Liver (tissue), 9 donors: ENCODE data around the gene FBXO48. TPM values are rescaled to one million over a fixed set of nuclear protein-coding genes. Genes with fewer than 3 reads are reported as not detected.

Experiments
- DNase-seq: peaks from one replicate; pipeline ENCODE4 v3.0.0-alpha.2; 2017; ENCODE audit warnings: low spot score
- H3K27ac ChIP-seq, 2 donors: one replicate each; pipeline ENCODE4 v1.7.0; 2013; ENCODE audit warnings: inconsistent platforms in 2 of 2, low read length in 2 of 2, control low read depth in 1 of 2, low read depth in 1 of 2, mild to moderate bottlenecking in 1 of 2
- H3K27me3 ChIP-seq, 4 donors: one replicate each; pipeline versions ENCODE4 v1.6.1 to v1.7.0; 2013; ENCODE audit warnings: low read length in 3 of 4, inconsistent platforms in 1 of 4, mild to moderate bottlenecking in 1 of 4, moderate library complexity in 1 of 4; ENCODE audit not compliant: control insufficient read depth in 4 of 4, insufficient read depth in 4 of 4
- H3K36me3 ChIP-seq, 4 donors: one replicate each; pipeline versions ENCODE4 v1.6.1 to v1.7.0; 2013; ENCODE audit warnings: low read length in 3 of 4, mild to moderate bottlenecking in 3 of 4, low read depth in 1 of 4, moderate library complexity in 1 of 4; ENCODE audit not compliant: control insufficient read depth in 4 of 4, insufficient read depth in 3 of 4
- H3K4me1 ChIP-seq, 4 donors: one replicate each; pipeline versions ENCODE4 v1.6.1 to v1.7.0; 2013; ENCODE audit warnings: low read length in 3 of 4, mild to moderate bottlenecking in 3 of 4, moderate library complexity in 1 of 4; ENCODE audit not compliant: control insufficient read depth in 4 of 4, insufficient read depth in 4 of 4
- H3K4me3 ChIP-seq, 3 donors: one replicate each; pipeline versions ENCODE4 v1.6.1 to v1.7.0; 2013; ENCODE audit warnings: low read length in 3 of 3, control low read depth in 1 of 3, low read depth in 1 of 3, mild to moderate bottlenecking in 1 of 3
- H3K9ac ChIP-seq, 2 donors: one replicate each; pipeline ENCODE4 v1.7.0; 2013; ENCODE audit warnings: low read length in 2 of 2, mild to moderate bottlenecking in 2 of 2, moderate library complexity in 2 of 2, control low read depth in 1 of 2, low read depth in 1 of 2
- H3K9me3 ChIP-seq, 4 donors: one replicate each; pipeline versions ENCODE4 v1.6.1 to v1.7.0; 2013; ENCODE audit warnings: low read length in 3 of 4; ENCODE audit not compliant: control insufficient read depth in 4 of 4
- EGR1 ChIP-seq, 2 donors: IDR thresholded peaks; 2 replicates each; pipeline ENCODE4 v1.6.1; 2016 to 2018; ENCODE audit warnings: antibody characterized with exemption in 2 of 2, low read depth in 2 of 2
- FOXA1 ChIP-seq: IDR thresholded peaks from 2 replicates; pipeline ENCODE4 v1.6.1; 2016; ENCODE audit warnings: antibody characterized with exemption
- GABPA ChIP-seq, 2 donors: IDR thresholded peaks in 1 of 2; conservative IDR thresholded peaks in 1 of 2; 2 replicates each; pipeline ENCODE4 v1.6.1; 2016; ENCODE audit warnings: antibody characterized with exemption in 2 of 2, mild to moderate bottlenecking in 1 of 2, moderate library complexity in 1 of 2
- HNF4A ChIP-seq, 2 donors: conservative IDR thresholded peaks; 2 replicates each; pipeline ENCODE4 v1.6.1; 2016; ENCODE audit warnings: antibody characterized with exemption in 2 of 2, mild to moderate bottlenecking in 2 of 2
- JUND ChIP-seq, 2 donors: IDR thresholded peaks; 2 replicates each; pipeline ENCODE4 v1.6.1; 2016; ENCODE audit warnings: antibody characterized with exemption in 2 of 2
- RAD21 ChIP-seq, 2 donors: IDR thresholded peaks; 2 replicates each; pipeline ENCODE4 v1.6.1; 2016; ENCODE audit warnings: antibody characterized with exemption in 2 of 2, mild to moderate bottlenecking in 2 of 2
- SP1 ChIP-seq: IDR thresholded peaks from 2 replicates; pipeline ENCODE4 v1.6.1; 2018; ENCODE audit warnings: antibody characterized with exemption, mild to moderate bottlenecking
- TAF1 ChIP-seq: conservative IDR thresholded peaks from 2 replicates; pipeline ENCODE4 v1.6.1; 2016; ENCODE audit warnings: antibody characterized with exemption, mild to moderate bottlenecking
- YY1 ChIP-seq: IDR thresholded peaks from 2 replicates; pipeline ENCODE4 v1.6.1; 2016; ENCODE audit warnings: antibody characterized with exemption, mild to moderate bottlenecking
- WGBS: extraction: QIAGEN DNeasy Blood & Tissue Kit; methylation state at CpG from one replicate; pipeline ENCODE4 v1.1.7; 2013; 5-methylcytosine and 5-hydroxymethylcytosine counted together
- polyA plus RNA-seq, 2 donors: library from polyadenylated mRNA; stranded (reverse) in 1 of 2; unstranded in 1 of 2; fragments of 200-250 nt in 1 of 2; fragments of >200 nt in 1 of 2; fragmentation: Nextera tagmentation in 1 of 2; extraction: Ambion mirVana in 1 of 2; gene quantifications; one replicate each; pipeline versions ENCODE4 v1.2.1 to v1.2.3, GENCODE V29; 2013 to 2015
- total RNA-seq, 2 donors: library from RNA; depleted of rRNA; stranded (reverse); fragments of >200 nt; gene quantifications; one replicate each; pipeline ENCODE4 v1.2.3, GENCODE V29; 2014
- TF ChIP-seq, protein P1 (sequence below): IDR thresholded peaks from 2 replicates; pipeline ENCODE4 v1.6.1; 2016; ENCODE audit warnings: antibody characterized with exemption, mild to moderate bottlenecking
- TF ChIP-seq, protein P2 (sequence below): fragments of 150-350 bp; IDR thresholded peaks from 2 replicates; pipeline ENCODE4 v1.5.1; 2017; ENCODE audit warnings: improper control_type of control experiment, low read depth, low read length; ENCODE audit not compliant: missing input control
- TF ChIP-seq, protein P3 (sequence below): IDR thresholded peaks from 2 replicates; pipeline ENCODE4 v1.6.1; 2016; ENCODE audit warnings: antibody characterized with exemption
- TF ChIP-seq, protein P4 (sequence below): IDR thresholded peaks from 2 replicates; pipeline ENCODE4 v1.6.1; 2016; ENCODE audit warnings: antibody characterized with exemption
- donor health status: healthy.
- donor health status: healthy.
- donor health status: healthy.
- donor health status: healthy.
- donor health status: healthy.

The FBXO48 gene
- total and polyA plus RNA-seq, 4 donors: 0.45 to 1.0 (median 0.75) TPM

DNA sequence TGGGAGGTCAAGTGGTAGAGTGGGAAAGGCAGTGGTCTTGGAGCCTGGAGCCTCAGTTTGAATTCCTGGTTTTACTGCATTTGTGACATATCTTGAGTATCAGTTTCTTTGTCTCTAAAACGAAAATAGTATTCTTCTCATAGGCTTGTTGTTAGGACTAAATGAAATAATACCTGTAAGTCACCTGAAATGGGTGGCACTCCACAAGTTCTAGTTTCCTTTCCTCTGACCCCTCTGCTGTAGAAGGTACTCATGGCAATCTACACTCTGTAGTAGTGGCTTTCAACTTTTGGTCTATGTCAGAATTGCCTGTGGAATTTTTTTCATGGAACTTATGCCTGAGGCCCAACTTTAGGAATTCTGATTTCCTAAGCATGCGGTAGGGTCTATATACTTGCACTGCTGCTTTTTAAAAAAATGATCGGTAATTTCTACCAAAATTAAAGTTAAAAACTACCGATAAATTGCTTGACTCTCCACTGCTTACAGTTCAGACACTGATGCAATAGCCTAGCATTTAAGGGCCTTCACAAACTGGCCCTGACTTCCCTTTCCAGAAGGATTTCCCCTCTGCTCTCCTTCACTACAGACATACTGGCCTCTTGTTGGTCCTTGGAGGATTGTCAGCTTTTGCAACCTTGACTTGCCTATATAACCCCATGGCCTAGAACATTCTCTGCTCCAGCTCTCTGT, 54.8 kb downstream of the FBXO48 start:
- H3K9me3 ChIP-seq: no peaks in the 10 kb centered on the region
- WGBS: 77% methylated on average over 4 of the region's 4 CpGs
- H3K36me3 ChIP-seq: no peaks in the 10 kb centered on the region
- DNase-seq: no peak
- no peak overlapping the region for H3K27ac ChIP-seq
- H3K9ac ChIP-seq: no peak overlapping the region
- no peak for TF ChIP-seq FOXA1
- TF ChIP-seq, protein P1, sequence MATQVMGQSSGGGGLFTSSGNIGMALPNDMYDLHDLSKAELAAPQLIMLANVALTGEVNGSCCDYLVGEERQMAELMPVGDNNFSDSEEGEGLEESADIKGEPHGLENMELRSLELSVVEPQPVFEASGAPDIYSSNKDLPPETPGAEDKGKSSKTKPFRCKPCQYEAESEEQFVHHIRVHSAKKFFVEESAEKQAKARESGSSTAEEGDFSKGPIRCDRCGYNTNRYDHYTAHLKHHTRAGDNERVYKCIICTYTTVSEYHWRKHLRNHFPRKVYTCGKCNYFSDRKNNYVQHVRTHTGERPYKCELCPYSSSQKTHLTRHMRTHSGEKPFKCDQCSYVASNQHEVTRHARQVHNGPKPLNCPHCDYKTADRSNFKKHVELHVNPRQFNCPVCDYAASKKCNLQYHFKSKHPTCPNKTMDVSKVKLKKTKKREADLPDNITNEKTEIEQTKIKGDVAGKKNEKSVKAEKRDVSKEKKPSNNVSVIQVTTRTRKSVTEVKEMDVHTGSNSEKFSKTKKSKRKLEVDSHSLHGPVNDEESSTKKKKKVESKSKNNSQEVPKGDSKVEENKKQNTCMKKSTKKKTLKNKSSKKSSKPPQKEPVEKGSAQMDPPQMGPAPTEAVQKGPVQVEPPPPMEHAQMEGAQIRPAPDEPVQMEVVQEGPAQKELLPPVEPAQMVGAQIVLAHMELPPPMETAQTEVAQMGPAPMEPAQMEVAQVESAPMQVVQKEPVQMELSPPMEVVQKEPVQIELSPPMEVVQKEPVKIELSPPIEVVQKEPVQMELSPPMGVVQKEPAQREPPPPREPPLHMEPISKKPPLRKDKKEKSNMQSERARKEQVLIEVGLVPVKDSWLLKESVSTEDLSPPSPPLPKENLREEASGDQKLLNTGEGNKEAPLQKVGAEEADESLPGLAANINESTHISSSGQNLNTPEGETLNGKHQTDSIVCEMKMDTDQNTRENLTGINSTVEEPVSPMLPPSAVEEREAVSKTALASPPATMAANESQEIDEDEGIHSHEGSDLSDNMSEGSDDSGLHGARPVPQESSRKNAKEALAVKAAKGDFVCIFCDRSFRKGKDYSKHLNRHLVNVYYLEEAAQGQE: no peak
- TF ChIP-seq RAD21 (IDR thresholded peaks at IDR 0.05): no peak
- TF ChIP-seq, protein P2, sequence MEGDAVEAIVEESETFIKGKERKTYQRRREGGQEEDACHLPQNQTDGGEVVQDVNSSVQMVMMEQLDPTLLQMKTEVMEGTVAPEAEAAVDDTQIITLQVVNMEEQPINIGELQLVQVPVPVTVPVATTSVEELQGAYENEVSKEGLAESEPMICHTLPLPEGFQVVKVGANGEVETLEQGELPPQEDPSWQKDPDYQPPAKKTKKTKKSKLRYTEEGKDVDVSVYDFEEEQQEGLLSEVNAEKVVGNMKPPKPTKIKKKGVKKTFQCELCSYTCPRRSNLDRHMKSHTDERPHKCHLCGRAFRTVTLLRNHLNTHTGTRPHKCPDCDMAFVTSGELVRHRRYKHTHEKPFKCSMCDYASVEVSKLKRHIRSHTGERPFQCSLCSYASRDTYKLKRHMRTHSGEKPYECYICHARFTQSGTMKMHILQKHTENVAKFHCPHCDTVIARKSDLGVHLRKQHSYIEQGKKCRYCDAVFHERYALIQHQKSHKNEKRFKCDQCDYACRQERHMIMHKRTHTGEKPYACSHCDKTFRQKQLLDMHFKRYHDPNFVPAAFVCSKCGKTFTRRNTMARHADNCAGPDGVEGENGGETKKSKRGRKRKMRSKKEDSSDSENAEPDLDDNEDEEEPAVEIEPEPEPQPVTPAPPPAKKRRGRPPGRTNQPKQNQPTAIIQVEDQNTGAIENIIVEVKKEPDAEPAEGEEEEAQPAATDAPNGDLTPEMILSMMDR: no peak
- TF ChIP-seq EGR1 (IDR thresholded peaks at IDR 0.05; ENCODE audit: low read depth in 2 of 2): no peak
- TF ChIP-seq, protein P3, sequence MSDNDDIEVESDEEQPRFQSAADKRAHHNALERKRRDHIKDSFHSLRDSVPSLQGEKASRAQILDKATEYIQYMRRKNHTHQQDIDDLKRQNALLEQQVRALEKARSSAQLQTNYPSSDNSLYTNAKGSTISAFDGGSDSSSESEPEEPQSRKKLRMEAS: no peak
- TF ChIP-seq YY1: no peak
- no peak for TF ChIP-seq SP1
- H3K27me3 ChIP-seq: no peaks in the 10 kb centered on the region
- H3K4me1 ChIP-seq: no peaks in the 10 kb centered on the region
- H3K4me3 ChIP-seq: no peak overlapping the region

DNA sequence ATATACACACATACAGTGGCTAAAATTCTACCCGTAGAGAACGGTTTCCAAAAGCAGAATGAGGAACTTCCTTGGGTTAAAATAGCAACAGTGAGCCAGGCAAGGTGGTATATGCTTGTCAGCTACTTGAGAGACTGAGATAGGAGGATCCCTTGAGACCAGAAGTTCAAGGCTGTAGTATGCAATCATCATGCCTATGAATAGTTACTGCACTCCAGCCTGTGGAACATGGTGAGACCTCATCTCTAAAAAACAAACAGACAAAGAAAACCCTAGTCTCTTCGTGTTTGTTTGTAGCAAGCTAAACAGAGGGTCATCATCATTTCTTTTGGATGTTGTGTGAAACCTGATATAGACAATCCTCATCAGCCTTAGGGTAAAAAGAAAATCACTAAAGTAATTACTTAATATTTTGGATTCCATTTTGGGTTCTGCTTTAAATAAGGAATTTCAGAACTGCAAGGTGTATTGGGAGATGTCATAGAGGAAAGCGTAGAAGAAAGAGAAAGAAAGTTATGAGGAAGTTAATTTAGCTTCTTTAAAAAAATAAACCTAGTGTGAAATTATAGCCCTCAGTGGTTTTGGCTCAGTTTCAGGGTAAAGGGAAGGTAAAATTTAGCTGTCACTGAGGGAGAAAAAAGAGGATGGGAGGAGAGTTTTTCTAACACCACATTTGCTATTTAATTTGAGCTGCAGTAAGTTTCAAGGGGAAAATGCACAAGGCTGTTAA, 55.5 kb downstream of the FBXO48 start:
- Histone ChIP-seq H3K36me3 (no peaks in the 10 kb centered on the region), H3K9me3 (no peaks in the 10 kb centered on the region), H3K27me3 (no peaks in the 10 kb centered on the region), H3K4me1 (no peaks in the 10 kb centered on the region), H3K27ac (no peak overlapping the region), H3K9ac (no peak overlapping the region), H3K4me3 (no peak overlapping the region)
- DNase-seq: no peak
- TF ChIP-seq, protein P2: no peak
- TF ChIP-seq GABPA (IDR thresholded peaks at IDR 0.05 in 1 of 2, conservative IDR thresholded peaks at IDR 0.05 in 1 of 2) (no peak), FOXA1 (no peak), RAD21 (IDR thresholded peaks at IDR 0.05) (no peak), TAF1 (no peak), JUND (IDR thresholded peaks at IDR 0.05) (no peak), EGR1 (IDR thresholded peaks at IDR 0.05; ENCODE audit: low read depth in 2 of 2) (no peak), HNF4A (conservative IDR thresholded peaks at IDR 0.05) (no peak)
- TF ChIP-seq, protein P1: no peak
- TF ChIP-seq, protein P4, sequence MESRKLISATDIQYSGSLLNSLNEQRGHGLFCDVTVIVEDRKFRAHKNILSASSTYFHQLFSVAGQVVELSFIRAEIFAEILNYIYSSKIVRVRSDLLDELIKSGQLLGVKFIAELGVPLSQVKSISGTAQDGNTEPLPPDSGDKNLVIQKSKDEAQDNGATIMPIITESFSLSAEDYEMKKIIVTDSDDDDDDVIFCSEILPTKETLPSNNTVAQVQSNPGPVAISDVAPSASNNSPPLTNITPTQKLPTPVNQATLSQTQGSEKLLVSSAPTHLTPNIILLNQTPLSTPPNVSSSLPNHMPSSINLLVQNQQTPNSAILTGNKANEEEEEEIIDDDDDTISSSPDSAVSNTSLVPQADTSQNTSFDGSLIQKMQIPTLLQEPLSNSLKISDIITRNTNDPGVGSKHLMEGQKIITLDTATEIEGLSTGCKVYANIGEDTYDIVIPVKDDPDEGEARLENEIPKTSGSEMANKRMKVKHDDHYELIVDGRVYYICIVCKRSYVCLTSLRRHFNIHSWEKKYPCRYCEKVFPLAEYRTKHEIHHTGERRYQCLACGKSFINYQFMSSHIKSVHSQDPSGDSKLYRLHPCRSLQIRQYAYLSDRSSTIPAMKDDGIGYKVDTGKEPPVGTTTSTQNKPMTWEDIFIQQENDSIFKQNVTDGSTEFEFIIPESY: no peak
- WGBS: 71% methylated on average over 4 of the region's 4 CpGs
